AG04450 (cell line): ENCODE measurements around the gene SYT2. TPM values are rescaled to one million over a fixed set of nuclear protein-coding genes. Genes with fewer than 3 reads are reported as not detected.
"Not testable (repeated sequence)": the region's sequence is repeated elsewhere in the genome, so short reads cannot be mapped to it uniquely, and the experiment has no call there.

Source experiments
- CTCF ChIA-PET: fragments of 300-600, 350-600 bp; formaldehyde crosslinking; extraction: SDS; loops from one replicate; lab custom pipeline; 2022; ENCODE audit warnings: antibody characterized with exemption, inconsistent platforms; lab: Charles Lee
- POLR2A ChIA-PET: fragments of 350-600 bp; formaldehyde crosslinking; extraction: SDS; loops from one replicate; lab custom pipeline; 2021; ENCODE audit warnings: antibody characterized with exemption, inconsistent platforms; lab: Yijun Ruan, JAX
- DNase-seq: peaks from one replicate; pipeline ENCODE4 v3.0.0-alpha.2; 2011; ENCODE audit warnings: low read depth, low spot score
- H3K27ac ChIP-seq: one replicate; pipeline ENCODE4 v1.5.1; 2012; ENCODE audit warnings: low read depth, low read length, control low read depth
- H3K27me3 ChIP-seq: one replicate; pipeline ENCODE4 v1.6.0; 2012; ENCODE audit warnings: low read length; ENCODE audit not compliant: control insufficient read depth, insufficient read depth
- H3K4me3 ChIP-seq: 2 replicates; pipeline ENCODE4 v1.5.1; 2011; ENCODE audit warnings: mild to moderate bottlenecking, low read depth, low read length, control low read depth
- H3K9me3 ChIP-seq: 2 replicates; pipeline ENCODE4 v1.5.1; 2012; ENCODE audit warnings: low read length; ENCODE audit not compliant: control insufficient read depth, insufficient read depth
- polyA plus RNA-seq: library from polyadenylated mRNA; depleted of rRNA; stranded (reverse); fragments of >200 nt; gene quantifications from 2 replicates; pipeline ENCODE4 v1.2.3, GENCODE V29; 2011
- TF ChIP-seq, protein P1 (sequence below): IDR thresholded peaks from 2 replicates; pipeline ENCODE4 v1.5.1; 2011; ENCODE audit warnings: low read depth, low read length, control low read depth, inconsistent platforms

The SYT2 gene
- polyA plus RNA-seq, 1 experiment, result 0.01 TPM

DNA sequence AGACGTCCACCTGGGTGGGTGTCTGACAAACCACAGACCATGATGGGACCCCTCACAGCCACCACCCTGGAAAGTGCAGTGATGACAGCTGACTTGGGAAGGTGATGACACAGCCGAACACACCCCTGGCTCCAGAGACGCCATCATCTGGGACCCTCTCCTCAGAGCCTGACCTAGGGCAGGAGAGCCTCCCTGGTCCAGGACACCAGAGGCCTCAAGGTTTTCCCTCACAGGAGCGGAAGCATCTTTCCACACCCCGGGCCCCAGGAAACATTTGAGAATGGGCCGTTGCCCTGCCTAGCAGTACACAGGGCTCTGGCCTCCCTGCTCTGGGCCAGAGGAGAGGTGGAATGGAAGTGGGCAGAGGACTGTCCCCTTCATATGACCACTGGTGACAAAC lies 79.7 kb downstream of the SYT2 start:
- Histone ChIP-seq H3K9me3 (no peaks in the 10 kb centered on the region), H3K27me3 (peaks cover 22% of the 10 kb centered on the region), H3K4me3 (no peak overlapping the region), H3K27ac (no peak overlapping the region)
- TF ChIP-seq, protein P1, sequence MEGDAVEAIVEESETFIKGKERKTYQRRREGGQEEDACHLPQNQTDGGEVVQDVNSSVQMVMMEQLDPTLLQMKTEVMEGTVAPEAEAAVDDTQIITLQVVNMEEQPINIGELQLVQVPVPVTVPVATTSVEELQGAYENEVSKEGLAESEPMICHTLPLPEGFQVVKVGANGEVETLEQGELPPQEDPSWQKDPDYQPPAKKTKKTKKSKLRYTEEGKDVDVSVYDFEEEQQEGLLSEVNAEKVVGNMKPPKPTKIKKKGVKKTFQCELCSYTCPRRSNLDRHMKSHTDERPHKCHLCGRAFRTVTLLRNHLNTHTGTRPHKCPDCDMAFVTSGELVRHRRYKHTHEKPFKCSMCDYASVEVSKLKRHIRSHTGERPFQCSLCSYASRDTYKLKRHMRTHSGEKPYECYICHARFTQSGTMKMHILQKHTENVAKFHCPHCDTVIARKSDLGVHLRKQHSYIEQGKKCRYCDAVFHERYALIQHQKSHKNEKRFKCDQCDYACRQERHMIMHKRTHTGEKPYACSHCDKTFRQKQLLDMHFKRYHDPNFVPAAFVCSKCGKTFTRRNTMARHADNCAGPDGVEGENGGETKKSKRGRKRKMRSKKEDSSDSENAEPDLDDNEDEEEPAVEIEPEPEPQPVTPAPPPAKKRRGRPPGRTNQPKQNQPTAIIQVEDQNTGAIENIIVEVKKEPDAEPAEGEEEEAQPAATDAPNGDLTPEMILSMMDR, result no peak
- ChIA-PET POLR2A (no interaction called here), CTCF (interaction anchor here (0.6 kb wide), 1 partner anchor 126 kb away, joined by 3 read pairs; no protein-coding TSS in a partner anchor)
- no peak for DNase-seq

GRCh38 chr1:202630096-202630495 lies 80.2 kb downstream of the SYT2 start:
- POLR2A ChIA-PET, H3K27ac ChIP-seq, DNase-seq, H3K9me3 ChIP-seq, H3K4me3 ChIP-seq: not testable (repeated sequence)
- peaks cover 21% of the 10 kb centered on the region for H3K27me3 ChIP-seq
- CTCF ChIA-PET, result interaction anchor here (0.6 kb wide), 1 partner anchor 125 kb away, joined by 3 read pairs; no protein-coding TSS in a partner anchor

GRCh38 chr1:202629257-202629811 lies 80.9 kb downstream of the SYT2 start:
- DNase-seq, POLR2A ChIA-PET, H3K27ac ChIP-seq, H3K9me3 ChIP-seq, H3K4me3 ChIP-seq: not testable (repeated sequence)
- H3K27me3 ChIP-seq, result peaks cover 19% of the 10 kb centered on the region
- CTCF ChIA-PET, result interaction anchor here (1.5 kb wide), 1 partner anchor 29 kb away, joined by 3 read pairs; no protein-coding TSS in a partner anchor

DNA sequence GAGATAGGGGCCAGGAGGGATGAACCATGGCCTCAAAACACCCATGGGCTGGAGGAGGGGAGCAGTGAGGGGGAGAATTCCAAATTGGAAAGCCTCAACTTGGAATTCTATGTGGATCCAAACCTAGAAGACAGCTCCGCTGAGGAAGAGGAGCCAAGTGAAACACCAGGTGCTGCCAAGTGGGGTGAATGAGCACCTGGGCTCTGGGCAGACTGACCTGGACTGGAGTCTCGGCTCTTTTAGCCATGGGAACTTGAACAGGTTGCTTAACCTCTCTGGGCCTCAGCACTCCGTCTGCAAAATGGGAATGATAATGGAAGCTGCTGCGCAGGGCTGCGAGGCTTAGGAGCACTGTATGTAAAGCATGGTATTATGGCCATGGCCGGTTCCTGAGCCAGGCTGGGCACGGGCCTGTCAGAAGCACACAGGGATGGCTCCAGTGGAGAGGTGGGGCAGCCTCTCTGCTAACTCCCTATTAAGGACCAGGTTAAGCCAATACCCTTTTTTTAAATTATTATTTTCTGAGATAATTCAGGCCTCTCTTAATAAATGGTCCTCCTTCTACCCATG lies 81.5 kb downstream of the SYT2 start:
- CTCF ChIA-PET, result interaction anchor here (0.5 to 1.5 kb wide), 3 partner anchors 29 to 1268 kb away, joined by 3 read pairs; no protein-coding TSS in a partner anchor
- no peak overlapping the region for H3K27ac ChIP-seq
- POLR2A ChIA-PET, result no interaction called here
- TF ChIP-seq, protein P1, result no peak
- peaks cover 4% of the 10 kb centered on the region for H3K9me3 ChIP-seq
- H3K4me3 ChIP-seq, result no peak overlapping the region
- H3K27me3 ChIP-seq, result peaks cover 19% of the 10 kb centered on the region
- no peak for DNase-seq

DNA sequence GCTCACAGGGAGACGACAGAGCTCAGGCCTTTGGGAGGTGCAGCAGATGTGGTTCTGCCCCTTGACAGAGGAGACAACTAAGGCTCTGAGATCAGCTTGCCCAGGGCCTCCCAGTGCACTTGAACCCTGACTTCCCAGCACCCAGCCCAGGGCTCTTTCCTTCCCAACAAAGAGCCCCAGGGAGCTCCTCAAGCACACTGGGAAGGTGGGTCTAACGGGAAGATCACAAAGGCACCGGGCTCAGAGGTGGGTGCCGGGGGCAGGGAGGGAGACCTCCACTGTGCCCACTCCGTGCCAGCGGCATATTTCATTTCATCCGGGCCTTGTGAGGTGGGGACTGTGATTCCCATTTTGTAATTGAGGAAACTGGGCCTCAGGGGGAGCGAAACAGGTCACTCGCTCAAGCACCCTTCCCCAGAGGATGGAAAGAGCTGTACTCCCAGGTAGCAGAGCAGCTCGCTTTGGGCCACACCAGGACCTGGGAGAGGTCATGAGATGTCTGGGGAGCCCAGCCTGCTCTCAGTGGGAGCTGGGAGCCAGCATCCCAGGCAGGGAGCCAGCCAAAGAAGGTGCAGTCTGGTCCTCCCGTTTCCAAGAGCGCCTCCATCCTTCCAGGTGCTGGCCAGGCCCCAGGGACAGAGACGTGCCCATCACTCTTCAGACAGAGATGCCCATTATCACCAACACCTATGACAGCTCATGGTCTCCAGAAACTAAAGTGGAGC lies 82.3 kb downstream of the SYT2 start:
- CTCF ChIA-PET, result interaction anchor here (0.5 to 3.1 kb wide), 4 partner anchors 28 to 1268 kb away, joined by 3 to 14 read pairs (median 3); no protein-coding TSS in a partner anchor
- H3K27me3 ChIP-seq, result peaks cover 17% of the 10 kb centered on the region
- DNase-seq, result no peak
- H3K9me3 ChIP-seq, result peaks cover 4% of the 10 kb centered on the region
- no peak overlapping the region for H3K4me3 ChIP-seq
- POLR2A ChIA-PET, result no interaction called here
- no peak overlapping the region for H3K27ac ChIP-seq
- TF ChIP-seq, protein P1, result no peak

DNA sequence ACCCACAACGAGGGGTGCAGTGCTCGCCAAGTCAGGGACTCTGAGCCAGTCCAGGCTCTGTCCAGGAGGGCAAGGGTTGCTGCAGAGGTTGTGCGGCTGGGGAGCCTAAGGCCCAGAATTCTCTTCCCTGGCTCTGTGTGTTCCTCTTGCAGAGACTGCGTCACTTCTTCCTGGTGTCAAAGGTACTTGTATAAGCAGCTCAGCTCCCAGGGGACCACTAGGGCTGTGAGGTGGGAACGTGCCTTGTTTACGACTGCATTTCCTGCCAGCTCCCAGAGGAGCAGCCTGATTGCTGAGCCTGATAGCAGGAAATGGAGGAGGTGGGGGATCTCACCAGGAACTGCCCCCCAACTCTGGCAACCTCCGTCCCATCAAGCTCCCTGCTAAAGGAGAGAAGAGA lies 83.2 kb downstream of the SYT2 start:
- H3K9me3 ChIP-seq, H3K27ac ChIP-seq, H3K4me3 ChIP-seq, DNase-seq: not testable (repeated sequence)
- peaks cover 12% of the 10 kb centered on the region for H3K27me3 ChIP-seq
- CTCF ChIA-PET, result interaction anchor here (0.7 to 3.1 kb wide), 3 partner anchors 127 to 1106 kb away, joined by 3 to 14 read pairs (median 7); no protein-coding TSS in a partner anchor
- POLR2A ChIA-PET, result interaction anchor here (0.6 to 0.7 kb wide), 2 partner anchors 22 to 49 kb away, joined by 3 to 4 read pairs; no protein-coding TSS in a partner anchor
